ENCODE results near the gene FOXL2. TPM values are rescaled to one million over a fixed set of nuclear protein-coding genes. Genes with fewer than 3 reads are reported as not detected.

Gene FOXL2
- total RNA-seq, 4 donors from 2014 or later = not detected

- Histone ChIP-seq H3K27ac (no peak overlapping the region), H3K27me3 (peaks cover 86% of the 10 kb centered on the region), H3K36me3 (no peaks in the 10 kb centered on the region), H3K4me3 (replicated peaks in 1 of 3) (no peak overlapping the region), H3K9me3 (no peaks in the 10 kb centered on the region), H3K4me1 (peaks cover 22 to 40% of the 10 kb centered on the region in 2 donors)
- TF ChIP-seq CTCF (IDR thresholded peaks at IDR 0.05) = no peak
- TF ChIP-seq POLR2A (IDR thresholded peaks at IDR 0.05) = no peak
- DNase-seq = no peak
- intact Hi-C loops (cut with DNase I) = no loop called here
- 16 to 21% methylated on average over 30 of the region's 30 CpGs for whole genome bisulfite sequencing, 2 donors
Measured at GRCh38 chr3:138943724-138944653, 2.9 kb downstream of the FOXL2 start.

- Histone ChIP-seq H3K27ac (no peak overlapping the region), H3K4me3 (replicated peaks in 1 of 3) (no peak overlapping the region), H3K4me1 (peaks cover 31 to 49% of the 10 kb centered on the region in 2 donors), H3K9me3 (no peaks in the 10 kb centered on the region), H3K36me3 (no peaks in the 10 kb centered on the region), H3K27me3 (peaks cover 93% of the 10 kb centered on the region)
- intact Hi-C loops (cut with DNase I) = no loop called here
- WGBS, 2 donors = 20 to 26% methylated on average over 15 to 20 of the region's 25 CpGs
- TF ChIP-seq CTCF (IDR thresholded peaks at IDR 0.05) (no peak), POLR2A (IDR thresholded peaks at IDR 0.05) (no peak)
- no peak for DNase-seq
Measured at GRCh38 chr3:138942861-138943623, 3.9 kb downstream of the FOXL2 start.

- Histone ChIP-seq H3K4me1 (peaks cover 34 to 54% of the 10 kb centered on the region in 2 donors), H3K4me3 (replicated peaks in 1 of 3) (no peak overlapping the region), H3K36me3 (no peaks in the 10 kb centered on the region), H3K27me3 (peaks cover 93% of the 10 kb centered on the region), H3K9me3 (no peaks in the 10 kb centered on the region), H3K27ac (no peak overlapping the region)
- 87 to 92% methylated on average over 4 of the region's 4 CpGs for WGBS, 2 donors
- intact Hi-C loops (cut with DNase I) = no loop called here
- TF ChIP-seq CTCF (IDR thresholded peaks at IDR 0.05) (no peak), POLR2A (IDR thresholded peaks at IDR 0.05) (no peak)
- DNase-seq = no peak
Measured at GRCh38 chr3:138942271-138942670, 4.7 kb downstream of the FOXL2 start.

GRCh38 chr3:138941259-138941885 is 5.6 kb downstream of the FOXL2 start:
- H3K36me3 ChIP-seq = no peaks in the 10 kb centered on the region
- peaks cover 93% of the 10 kb centered on the region for H3K27me3 ChIP-seq
- no peak overlapping the region for H3K4me3 ChIP-seq (replicated peaks in 1 of 3)
- intact Hi-C loops (cut with DNase I) = no loop called here
- peak in 3 of 6 experiments; percentile 7 to 25 (median 12) for TF ChIP-seq CTCF (IDR thresholded peaks at IDR 0.05)
- no peak for TF ChIP-seq POLR2A (IDR thresholded peaks at IDR 0.05)
- 36 to 46% methylated on average over 6 to 7 of the region's 7 CpGs for WGBS, 2 donors
- DNase-seq = no peak
- peaks cover 34 to 53% of the 10 kb centered on the region in 2 donors for H3K4me1 ChIP-seq
- H3K9me3 ChIP-seq = no peaks in the 10 kb centered on the region
- H3K27ac ChIP-seq = no peak overlapping the region

Measured in thyroid gland (tissue), 4 donors.